KMS-11 (cell line): ENCODE results near the gene SIGLEC1.

ENCODE experiments used
- H2AFZ ChIP-seq: fragments of 200-600 bp; sonication (generic); 2 replicates; pipeline ENCODE4 v1.6.1; 2016; ENCODE audit warnings: antibody characterized with exemption, mixed run types, low read depth
- H3K27ac ChIP-seq: fragments of 200-600 bp; sonication (generic); 2 replicates; pipeline ENCODE4 v1.6.1; 2016; ENCODE audit warnings: mild to moderate bottlenecking, mixed run types
- H3K27me3 ChIP-seq: fragments of 200-600 bp; sonication (generic); 2 replicates; pipeline ENCODE4 v1.6.1; 2017; ENCODE audit warnings: mild to moderate bottlenecking, low read depth, mixed run types, moderate library complexity; ENCODE audit not compliant: insufficient read depth
- H3K36me3 ChIP-seq: fragments of 200-600 bp; sonication (generic); 2 replicates; pipeline ENCODE4 v1.6.1; 2017; ENCODE audit warnings: mild to moderate bottlenecking, mixed run types; ENCODE audit not compliant: insufficient read depth
- H3K4me1 ChIP-seq: fragments of 200-600 bp; sonication (generic); 2 replicates; pipeline ENCODE4 v1.6.1; 2016; ENCODE audit warnings: mild to moderate bottlenecking, low read depth, mixed run types; ENCODE audit not compliant: poor library complexity, severe bottlenecking
- H3K4me2 ChIP-seq: fragments of 200-600 bp; sonication (generic); 2 replicates; pipeline ENCODE4 v1.7.0; 2016; ENCODE audit warnings: mild to moderate bottlenecking, mixed run types
- H3K4me3 ChIP-seq: fragments of 200-600 bp; sonication (generic); IDR thresholded peaks from 2 replicates; pipeline ENCODE4 v1.6.1; 2017; ENCODE audit warnings: low read depth, low read length, mixed read lengths; ENCODE audit not compliant: insufficient read depth
- H3K79me2 ChIP-seq: fragments of 200-600 bp; sonication (generic); 2 replicates; pipeline ENCODE4 v1.6.1; 2016; ENCODE audit warnings: low read depth, mixed run types; ENCODE audit not compliant: insufficient read depth
- H3K9ac ChIP-seq: fragments of 200-600 bp; sonication (generic); 2 replicates; pipeline ENCODE4 v1.6.1; 2016; ENCODE audit warnings: mild to moderate bottlenecking, mixed run types
- H4K20me1 ChIP-seq: fragments of 200-600 bp; sonication (generic); 2 replicates; pipeline ENCODE4 v1.6.1; 2016; ENCODE audit warnings: mild to moderate bottlenecking, mixed run types; ENCODE audit not compliant: insufficient read depth
- TF ChIP-seq, protein P1 (sequence below): fragments of 200-600 bp; sonication (generic); conservative IDR thresholded peaks from 2 replicates; pipeline ENCODE4 v1.6.1; 2017; ENCODE audit warnings: low read depth, mild to moderate bottlenecking, antibody characterized with exemption, low read length, moderate library complexity, mixed read lengths

SIGLEC1 gene

DNA sequence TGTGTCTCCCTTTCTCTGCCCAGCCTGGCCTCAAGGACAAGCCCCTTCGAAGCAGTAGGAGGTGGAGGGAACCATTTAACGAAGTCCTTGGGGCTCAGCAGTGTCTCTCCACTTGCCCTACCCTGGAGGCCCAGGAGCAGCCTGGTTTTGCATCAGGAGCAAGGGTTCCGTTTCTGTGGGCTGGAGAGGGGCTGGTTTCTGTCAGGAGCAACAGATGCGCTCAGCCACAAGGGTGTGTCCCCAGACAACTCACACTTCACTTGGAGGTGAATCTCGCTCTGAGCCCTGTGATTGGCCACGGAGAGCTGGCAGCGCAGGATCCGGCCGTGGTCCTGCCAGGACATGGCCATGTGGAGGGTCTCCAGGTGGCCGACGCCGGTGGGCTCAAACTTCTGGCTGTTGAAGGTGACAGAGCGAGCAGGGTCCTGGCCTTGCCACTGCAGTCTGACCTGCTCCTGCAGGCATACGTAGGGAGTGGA is 6.9 kb downstream of the SIGLEC1 start:
- Histone ChIP-seq H2AFZ (no peak overlapping the region), H3K9ac (no peak overlapping the region), H3K4me1 (no peaks in the 10 kb centered on the region), H4K20me1 (no peaks in the 10 kb centered on the region), H3K4me2 (no peak overlapping the region), H3K27ac (no peak overlapping the region), H3K79me2 (no peaks in the 10 kb centered on the region), H3K36me3 (no peaks in the 10 kb centered on the region), H3K27me3 (no peaks in the 10 kb centered on the region), H3K4me3 (no peak overlapping the region)
- TF ChIP-seq, protein P1, sequence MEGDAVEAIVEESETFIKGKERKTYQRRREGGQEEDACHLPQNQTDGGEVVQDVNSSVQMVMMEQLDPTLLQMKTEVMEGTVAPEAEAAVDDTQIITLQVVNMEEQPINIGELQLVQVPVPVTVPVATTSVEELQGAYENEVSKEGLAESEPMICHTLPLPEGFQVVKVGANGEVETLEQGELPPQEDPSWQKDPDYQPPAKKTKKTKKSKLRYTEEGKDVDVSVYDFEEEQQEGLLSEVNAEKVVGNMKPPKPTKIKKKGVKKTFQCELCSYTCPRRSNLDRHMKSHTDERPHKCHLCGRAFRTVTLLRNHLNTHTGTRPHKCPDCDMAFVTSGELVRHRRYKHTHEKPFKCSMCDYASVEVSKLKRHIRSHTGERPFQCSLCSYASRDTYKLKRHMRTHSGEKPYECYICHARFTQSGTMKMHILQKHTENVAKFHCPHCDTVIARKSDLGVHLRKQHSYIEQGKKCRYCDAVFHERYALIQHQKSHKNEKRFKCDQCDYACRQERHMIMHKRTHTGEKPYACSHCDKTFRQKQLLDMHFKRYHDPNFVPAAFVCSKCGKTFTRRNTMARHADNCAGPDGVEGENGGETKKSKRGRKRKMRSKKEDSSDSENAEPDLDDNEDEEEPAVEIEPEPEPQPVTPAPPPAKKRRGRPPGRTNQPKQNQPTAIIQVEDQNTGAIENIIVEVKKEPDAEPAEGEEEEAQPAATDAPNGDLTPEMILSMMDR: no peak

DNA sequence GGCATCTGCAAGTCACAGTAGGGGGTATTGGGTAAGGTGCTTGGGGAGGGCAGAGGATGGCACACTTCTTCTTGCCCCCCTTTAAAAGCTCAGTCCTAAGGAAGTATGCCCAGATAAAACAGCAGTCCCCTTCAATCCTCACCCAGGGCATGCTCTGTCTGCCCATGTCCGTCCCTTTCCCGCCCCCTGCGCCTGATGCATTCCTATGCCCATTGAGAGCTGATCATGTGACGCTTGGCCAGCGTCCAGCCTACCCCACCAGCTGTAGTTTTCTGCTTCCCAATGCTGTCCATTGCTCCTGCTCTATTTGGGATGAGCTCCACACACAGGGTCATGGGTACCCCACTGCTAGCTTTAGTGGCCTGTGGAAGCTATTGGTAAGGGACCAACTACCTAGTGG is 8.3 kb downstream of the SIGLEC1 start:
- Histone ChIP-seq H4K20me1 (no peaks in the 10 kb centered on the region), H3K9ac (no peak overlapping the region), H3K79me2 (no peaks in the 10 kb centered on the region), H3K4me3 (no peak overlapping the region), H3K4me2 (no peak overlapping the region), H3K36me3 (no peaks in the 10 kb centered on the region), H3K4me1 (no peaks in the 10 kb centered on the region), H3K27ac (no peak overlapping the region), H3K27me3 (no peaks in the 10 kb centered on the region), H2AFZ (no peak overlapping the region)
- TF ChIP-seq, protein P1: no peak

DNA sequence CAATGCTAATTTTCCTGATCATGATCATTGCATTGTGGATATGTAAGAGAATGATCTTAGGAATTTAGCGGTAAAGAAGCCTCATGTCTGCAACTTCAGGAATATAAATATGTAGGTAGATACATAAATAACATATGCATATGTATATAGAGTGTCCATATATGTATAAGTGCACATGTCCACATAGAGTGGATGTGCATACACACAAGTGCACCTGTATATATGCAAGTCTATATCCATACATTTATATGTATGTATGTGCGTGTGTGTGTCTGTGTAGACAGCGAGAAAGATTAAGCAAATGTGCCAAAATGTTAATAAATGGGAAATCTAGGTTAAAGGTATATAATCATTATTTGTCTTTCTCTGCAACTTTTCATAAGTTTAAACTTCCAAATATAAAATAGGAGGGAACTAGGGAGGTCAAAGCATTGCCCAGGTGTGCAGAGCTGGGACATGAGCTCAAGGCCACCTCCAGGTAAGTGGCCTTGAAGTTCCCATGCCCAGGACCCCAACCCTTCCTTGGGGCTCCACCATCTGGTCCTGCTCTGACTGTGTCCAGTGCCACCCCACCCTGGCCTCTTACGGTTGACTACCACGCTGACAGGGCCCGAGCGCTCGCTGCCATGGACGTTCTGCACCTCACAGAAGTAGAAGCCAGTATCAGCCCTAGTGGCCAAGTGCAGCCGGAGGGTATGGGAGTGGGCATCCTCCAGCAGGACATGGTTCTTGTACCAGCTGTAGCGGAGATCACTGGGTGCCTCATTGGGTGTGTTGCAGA is 9.6 kb downstream of the SIGLEC1 start:
- TF ChIP-seq, protein P1: no peak
- no peak overlapping the region for H3K4me3 ChIP-seq
- no peaks in the 10 kb centered on the region for H3K27me3 ChIP-seq
- H3K79me2 ChIP-seq: no peaks in the 10 kb centered on the region
- H2AFZ ChIP-seq: no peak overlapping the region
- H3K4me1 ChIP-seq: no peaks in the 10 kb centered on the region
- no peaks in the 10 kb centered on the region for H4K20me1 ChIP-seq
- no peak overlapping the region for H3K4me2 ChIP-seq
- no peak overlapping the region for H3K9ac ChIP-seq
- no peaks in the 10 kb centered on the region for H3K36me3 ChIP-seq
- H3K27ac ChIP-seq: no peak overlapping the region

DNA sequence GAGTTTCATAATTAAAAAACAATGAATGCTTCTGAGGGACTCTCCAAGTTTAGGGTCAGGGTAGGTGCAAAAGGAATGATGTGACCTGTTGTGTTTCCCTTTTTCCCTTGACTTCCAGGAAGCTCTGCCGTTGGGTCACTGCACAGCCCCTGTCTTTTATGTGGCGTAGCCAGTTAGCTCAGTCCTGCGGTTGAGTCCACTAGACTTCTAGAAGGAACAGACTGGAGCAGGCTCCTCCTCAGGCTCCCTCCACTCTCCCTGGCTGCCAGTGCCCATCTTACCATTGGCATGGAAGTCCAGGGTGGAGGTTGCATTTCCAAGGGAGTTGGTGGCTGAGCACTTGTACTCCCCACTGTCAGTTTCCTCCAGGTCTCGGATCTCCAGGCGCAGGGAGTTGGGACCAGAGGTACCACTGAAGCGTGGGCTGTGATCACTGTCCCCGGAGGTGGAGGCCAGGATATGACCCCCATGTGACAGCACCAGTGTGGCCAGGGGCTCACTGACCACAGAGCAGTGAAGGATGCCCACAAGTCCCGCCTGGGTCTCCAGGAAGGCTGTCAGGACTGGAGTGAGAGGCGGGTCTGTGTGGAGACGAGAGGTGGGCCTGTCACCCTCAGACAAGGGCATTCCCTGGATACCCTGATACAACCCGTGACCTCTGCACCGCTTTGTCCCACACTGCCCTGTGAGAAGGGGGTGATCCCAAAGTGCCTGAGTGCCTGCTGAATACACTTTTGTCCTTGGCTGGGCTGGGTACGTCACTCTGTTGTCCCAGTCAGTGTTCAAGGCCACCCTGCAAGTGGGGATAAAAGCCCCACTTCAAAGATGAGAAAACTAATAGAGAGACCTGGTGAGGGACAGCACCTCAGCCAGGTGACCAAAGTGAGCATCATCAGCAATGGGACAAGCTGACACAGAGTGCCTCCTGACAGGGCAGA is 11.1 kb downstream of the SIGLEC1 start:
- no peaks in the 10 kb centered on the region for H3K36me3 ChIP-seq
- no peaks in the 10 kb centered on the region for H3K4me1 ChIP-seq
- no peak overlapping the region for H3K27ac ChIP-seq
- H2AFZ ChIP-seq: no peak overlapping the region
- H3K4me3 ChIP-seq: no peak overlapping the region
- TF ChIP-seq, protein P1: no peak
- H3K27me3 ChIP-seq: no peaks in the 10 kb centered on the region
- H3K4me2 ChIP-seq: no peak overlapping the region
- no peaks in the 10 kb centered on the region for H3K79me2 ChIP-seq
- H3K9ac ChIP-seq: no peak overlapping the region
- no peaks in the 10 kb centered on the region for H4K20me1 ChIP-seq
